ENCODE results near the gene CLDN15. TPM values are rescaled to one million over a fixed set of nuclear protein-coding genes. Genes with fewer than 3 reads are reported as not detected.

Gene CLDN15
- total RNA-seq, 2 experiments from 2014 or later: 17.8 to 31.9 TPM

- no peak for DNase-seq (ENCODE audit: low spot score)
- ChIA-PET POLR2A (interaction anchor here (0.6 kb wide), 1 partner anchor 381 kb away, joined by 5 read pairs; no protein-coding TSS in a partner anchor), CTCF (ENCODE audit: unreplicated experiment) (no interaction called here)
- Histone ChIP-seq H3K9me3 (ENCODE audit: low read length) (no peaks in the 10 kb centered on the region), H2AFZ (ENCODE audit: low read length) (no peak overlapping the region), H3K4me3 (ENCODE audit: low read depth, low read length, poor library complexity, severe bottlenecking) (no peak overlapping the region), H3K4me1 (ENCODE audit: insufficient read depth, low read length, poor library complexity, severe bottlenecking) (peaks cover 5% of the 10 kb centered on the region), H4K20me1 (ENCODE audit: insufficient read depth, low read length) (no peaks in the 10 kb centered on the region), H3K4me2 (ENCODE audit: low read length) (no peak overlapping the region), H3K27ac (ENCODE audit: low read depth, low read length, poor library complexity, severe bottlenecking) (no peak overlapping the region), H3K36me3 (ENCODE audit: insufficient read depth, low read length) (no peaks in the 10 kb centered on the region), H3K79me2 (ENCODE audit: insufficient read depth, low read depth, low read length) (no peaks in the 10 kb centered on the region), H3K9me2 (ENCODE audit: insufficient read depth, low read length) (no peaks in the 10 kb centered on the region)
- intact Hi-C loops (cut with micrococcal nuclease; ENCODE audit: unreplicated experiment): no loop called here
- no peak for TF ChIP-seq EZH2phosphoT487 (IDR thresholded peaks at IDR 0.05; ENCODE audit: borderline replicate concordance, low read depth, low read length)
- no peak for TF ChIP-seq CTCF (conservative IDR thresholded peaks at IDR 0.05; ENCODE audit: low read length)
- BruUV-seq (replicated peaks): no TSS peak
These were observed 35.7 kb downstream of the CLDN15 start for GRCh38 chr7:101201695-101202602.

GRCh38 chr7:101200862-101201599 is 36.6 kb downstream of the CLDN15 start, which contains the start of gene MOGAT3:
Gene MOGAT3 (minus strand): TSS chr7:101201036. CDS start chr7:101200854, 182 bp downstream.
- CTCF ChIA-PET (ENCODE audit: unreplicated experiment): no interaction called here
- no peaks in the 10 kb centered on the region for H4K20me1 ChIP-seq (ENCODE audit: insufficient read depth, low read length)
- no peak within 1 kb of the TSS for H2AFZ ChIP-seq (ENCODE audit: low read length)
- no peak for TF ChIP-seq EZH2phosphoT487 (IDR thresholded peaks at IDR 0.05; ENCODE audit: borderline replicate concordance, low read depth, low read length)
- no peak for TF ChIP-seq CTCF (conservative IDR thresholded peaks at IDR 0.05; ENCODE audit: low read length)
- H3K27ac ChIP-seq (ENCODE audit: low read depth, low read length, poor library complexity, severe bottlenecking): no peak within 1 kb of the TSS
- POLR2A ChIA-PET: interaction anchor here (0.6 to 0.7 kb wide), 2 partner anchors 19 to 1090 kb away, joined by 3 read pairs; no protein-coding TSS in a partner anchor
- H3K4me3 ChIP-seq (ENCODE audit: low read depth, low read length, poor library complexity, severe bottlenecking): no peak within 1 kb of the TSS
- H3K4me2 ChIP-seq (ENCODE audit: low read length): no peak within 1 kb of the TSS
- no peaks in the 10 kb centered on the region for H3K79me2 ChIP-seq (ENCODE audit: insufficient read depth, low read depth, low read length)
- BruUV-seq (replicated peaks): no TSS peak
- no peaks in the 10 kb centered on the region for H3K9me3 ChIP-seq (ENCODE audit: low read length)
- intact Hi-C loops (cut with micrococcal nuclease; ENCODE audit: unreplicated experiment): no loop called here
- H3K9me2 ChIP-seq (ENCODE audit: insufficient read depth, low read length): no peaks in the 10 kb centered on the region
- DNase-seq (ENCODE audit: low spot score): no peak
- no peaks in the 10 kb centered on the region for H3K36me3 ChIP-seq (ENCODE audit: insufficient read depth, low read length)
- H3K4me1 ChIP-seq (ENCODE audit: insufficient read depth, low read length, poor library complexity, severe bottlenecking): peaks cover 5% of the 10 kb centered on the region

All from OCI-LY7 (cell line).